Measurements from ENCODE around the gene SFTPB. TPM values are rescaled to one million over a fixed set of nuclear protein-coding genes. Genes with fewer than 3 reads are reported as not detected.
"Not testable (repeated sequence)": the region's sequence is repeated elsewhere in the genome, so short reads cannot be mapped to it uniquely, and the experiment has no call there.

SFTPB gene
- total RNA-seq, 1 experiment from 2014 or later: not detected

- DNase-seq (ENCODE audit: extremely low read depth, low read depth): no peak
Measured at GRCh38 chr2:85619617-85620016, 48.4 kb downstream of the SFTPB start.

- not testable (repeated sequence) for DNase-seq (ENCODE audit: extremely low read depth, low read depth)
Measured at GRCh38 chr2:85617723-85618122, 50.3 kb downstream of the SFTPB start.

- DNase-seq (ENCODE audit: extremely low read depth, low read depth): no peak
Measured at GRCh38 chr2:85615413-85615728, 52.6 kb downstream of the SFTPB start.

- not testable (repeated sequence) for DNase-seq (ENCODE audit: extremely low read depth, low read depth)
Measured at GRCh38 chr2:85614757-85615156, 53.2 kb downstream of the SFTPB start.

GRCh38 chr2:85613717-85614515 is 54.1 kb downstream of the SFTPB start:
- no peak for DNase-seq (ENCODE audit: extremely low read depth, low read depth)

- DNase-seq (ENCODE audit: extremely low read depth, low read depth): peak; percentile 84
Measured at GRCh38 chr2:85611705-85612587, 56.1 kb downstream of the SFTPB start, which contains the start of gene C2orf68. TSS of gene C2orf68 (minus strand) at chr2:85612066. CDS start at chr2:85611984, 82 bp downstream.

- no peak for DNase-seq (ENCODE audit: extremely low read depth, low read depth)
Measured at GRCh38 chr2:85611217-85611704, 56.7 kb downstream of the SFTPB start.

Other genes with a start within 250 kb of the SFTPB start
- gene SH2D6, start 249.5 kb downstream of the SFTPB start, total RNA-seq (2014; rRNA removed; shearing (Covaris generic)): 0.45 and 0.87 TPM in 2 replicates
- 139 and 207 TPM in 2 replicates for gene MAT2A, start 129.0 kb downstream of the SFTPB start, total RNA-seq (2014; rRNA removed; shearing (Covaris generic))
- 35.0 and 35.3 TPM in 2 replicates for gene GGCX, start 106.7 kb downstream of the SFTPB start, total RNA-seq (2014; rRNA removed; shearing (Covaris generic))
- gene VAMP8, start 90.6 kb downstream of the SFTPB start, total RNA-seq (2014; rRNA removed; shearing (Covaris generic)): 31.7 and 37.3 TPM in 2 replicates
- 0.25 TPM in 1 of 2 replicates, not detected in the other for gene VAMP5, start 83.8 kb downstream of the SFTPB start, total RNA-seq (2014; rRNA removed; shearing (Covaris generic))
- 132 TPM in 2 replicates for gene RNF181, start 72.5 kb downstream of the SFTPB start, total RNA-seq (2014; rRNA removed; shearing (Covaris generic))
- gene TMEM150A, start 65.5 kb downstream of the SFTPB start, total RNA-seq (2014; rRNA removed; shearing (Covaris generic)): 8.2 and 11.1 TPM in 2 replicates
- gene C2orf68, start 56.1 kb downstream of the SFTPB start, total RNA-seq (2014; rRNA removed; shearing (Covaris generic)): 40.4 and 42.3 TPM in 2 replicates
- 55.0 and 58.3 TPM in 2 replicates for gene USP39, start 52.0 kb downstream of the SFTPB start, total RNA-seq (2014; rRNA removed; shearing (Covaris generic))
- gene GNLY, start 26.2 kb upstream of the SFTPB start, total RNA-seq (2014; rRNA removed; shearing (Covaris generic)): not detected in 2 replicates
- gene ATOH8, start 85.8 kb upstream of the SFTPB start, total RNA-seq (2014; rRNA removed; shearing (Covaris generic)): 0.89 and 1.4 TPM in 2 replicates
- 3.7 and 5.0 TPM in 2 replicates for gene ST3GAL5, start 220.8 kb upstream of the SFTPB start, total RNA-seq (2014; rRNA removed; shearing (Covaris generic))

Data from NCI-H460 (cell line).